ENCODE measurements around the gene DENND2A.

The DENND2A gene

GRCh38 chr7:140585333-140585732 lies 55.3 kb downstream of the DENND2A start:
- TF ChIP-seq CREB1 (IDR thresholded peaks at IDR 0.05; ENCODE audit: low read depth) (no peak), REST (IDR thresholded peaks at IDR 0.05; ENCODE audit: low read depth) (no peak), EGR1 (IDR thresholded peaks at IDR 0.05) (no peak), CEBPB (IDR thresholded peaks at IDR 0.05) (no peak), EP300 (IDR thresholded peaks at IDR 0.05; ENCODE audit: borderline replicate concordance) (no peak), YY1 (IDR thresholded peaks at IDR 0.05; ENCODE audit: low read depth) (no peak), NFIC (IDR thresholded peaks at IDR 0.05) (no peak), USF1 (IDR thresholded peaks at IDR 0.05) (no peak), TAF1 (IDR thresholded peaks at IDR 0.05; ENCODE audit: low read depth) (no peak), FOXM1 (IDR thresholded peaks at IDR 0.05; ENCODE audit: borderline replicate concordance, low read depth) (no peak), TEAD4 (IDR thresholded peaks at IDR 0.05) (no peak), ZBTB7A (IDR thresholded peaks at IDR 0.05; ENCODE audit: low read depth) (no peak), TCF12 (IDR thresholded peaks at IDR 0.05; ENCODE audit: low read depth) (no peak), RAD21 (IDR thresholded peaks at IDR 0.05; ENCODE audit: low read depth) (no peak)
- TF ChIP-seq, protein P1, sequence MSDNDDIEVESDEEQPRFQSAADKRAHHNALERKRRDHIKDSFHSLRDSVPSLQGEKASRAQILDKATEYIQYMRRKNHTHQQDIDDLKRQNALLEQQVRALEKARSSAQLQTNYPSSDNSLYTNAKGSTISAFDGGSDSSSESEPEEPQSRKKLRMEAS (IDR thresholded peaks at IDR 0.05): no peak

GRCh38 chr7:140584195-140584851 lies 56.3 kb downstream of the DENND2A start:
- TF ChIP-seq EGR1 (IDR thresholded peaks at IDR 0.05): no peak
- TF ChIP-seq USF1 (IDR thresholded peaks at IDR 0.05): no peak
- no peak for TF ChIP-seq YY1 (IDR thresholded peaks at IDR 0.05; ENCODE audit: low read depth)
- no peak for TF ChIP-seq CREB1 (IDR thresholded peaks at IDR 0.05; ENCODE audit: low read depth)
- TF ChIP-seq RAD21 (IDR thresholded peaks at IDR 0.05; ENCODE audit: low read depth): no peak
- no peak for TF ChIP-seq ZBTB7A (IDR thresholded peaks at IDR 0.05; ENCODE audit: low read depth)
- TF ChIP-seq NFIC (IDR thresholded peaks at IDR 0.05): no peak
- no peak for TF ChIP-seq EP300 (IDR thresholded peaks at IDR 0.05; ENCODE audit: borderline replicate concordance)
- no peak for TF ChIP-seq CEBPB (IDR thresholded peaks at IDR 0.05)
- TF ChIP-seq REST (IDR thresholded peaks at IDR 0.05; ENCODE audit: low read depth): no peak
- TF ChIP-seq, protein P1 (IDR thresholded peaks at IDR 0.05): no peak
- TF ChIP-seq TAF1 (IDR thresholded peaks at IDR 0.05; ENCODE audit: low read depth): no peak
- no peak for TF ChIP-seq TEAD4 (IDR thresholded peaks at IDR 0.05)
- TF ChIP-seq FOXM1 (IDR thresholded peaks at IDR 0.05; ENCODE audit: borderline replicate concordance, low read depth): no peak
- no peak for TF ChIP-seq TCF12 (IDR thresholded peaks at IDR 0.05; ENCODE audit: low read depth)

DNA sequence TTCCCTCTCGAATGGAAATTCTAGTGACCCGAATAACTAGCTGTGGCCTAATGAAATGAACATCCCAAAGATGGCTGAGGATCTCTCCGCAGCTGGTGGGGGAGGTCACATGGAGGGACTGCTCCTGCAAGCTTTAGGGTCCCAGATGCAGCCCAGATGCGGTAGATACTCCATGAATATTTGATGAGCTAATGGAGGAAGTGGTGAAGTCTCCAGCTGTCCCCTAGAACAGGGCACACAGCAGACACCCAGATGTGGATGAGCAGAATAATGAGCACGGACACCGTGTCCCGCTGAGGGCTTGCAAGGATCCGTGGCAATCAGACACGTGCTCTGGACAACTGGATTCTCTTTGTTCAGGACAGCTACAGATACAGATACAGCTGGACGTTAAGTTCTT lies 59.2 kb downstream of the DENND2A start:
- no peak for TF ChIP-seq FOXM1 (IDR thresholded peaks at IDR 0.05; ENCODE audit: borderline replicate concordance, low read depth)
- no peak for TF ChIP-seq USF1 (IDR thresholded peaks at IDR 0.05)
- TF ChIP-seq NFIC (IDR thresholded peaks at IDR 0.05): no peak
- no peak for TF ChIP-seq CREB1 (IDR thresholded peaks at IDR 0.05; ENCODE audit: low read depth)
- no peak for TF ChIP-seq REST (IDR thresholded peaks at IDR 0.05; ENCODE audit: low read depth)
- TF ChIP-seq EP300 (IDR thresholded peaks at IDR 0.05; ENCODE audit: borderline replicate concordance): no peak
- no peak for TF ChIP-seq TAF1 (IDR thresholded peaks at IDR 0.05; ENCODE audit: low read depth)
- TF ChIP-seq CEBPB (IDR thresholded peaks at IDR 0.05): no peak
- no peak for TF ChIP-seq YY1 (IDR thresholded peaks at IDR 0.05; ENCODE audit: low read depth)
- no peak for TF ChIP-seq TCF12 (IDR thresholded peaks at IDR 0.05; ENCODE audit: low read depth)
- TF ChIP-seq, protein P1 (IDR thresholded peaks at IDR 0.05): no peak
- no peak for TF ChIP-seq ZBTB7A (IDR thresholded peaks at IDR 0.05; ENCODE audit: low read depth)
- TF ChIP-seq RAD21 (IDR thresholded peaks at IDR 0.05; ENCODE audit: low read depth): no peak
- TF ChIP-seq EGR1 (IDR thresholded peaks at IDR 0.05): no peak
- TF ChIP-seq TEAD4 (IDR thresholded peaks at IDR 0.05): no peak
